H1 (cell line): ENCODE data around the gene ARID5B. TPM values are rescaled to one million over a fixed set of nuclear protein-coding genes. Genes with fewer than 3 reads are reported as not detected.

ENCODE experiments used
- NANOG ChIP-seq: IDR thresholded peaks from 2 replicates; pipeline ENCODE4 v1.6.1; 2011; ENCODE audit warnings: low read length, low read depth, mild to moderate bottlenecking, inconsistent platforms; ENCODE audit not compliant: insufficient read depth, poor library complexity, severe bottlenecking
- TBP ChIP-seq: IDR thresholded peaks from 2 replicates; pipeline ENCODE4 v1.6.1; 2011; ENCODE audit warnings: low read depth, low read length, improper control_type of control experiment
- YY1 ChIP-seq: IDR thresholded peaks from 2 replicates; pipeline ENCODE4 v1.6.1; 2011; ENCODE audit warnings: low read depth, mild to moderate bottlenecking, low read length
- polyA plus RNA-seq, 7 experiments: library from polyadenylated mRNA; depleted of rRNA in 3 of 7; stranded (reverse) in 5 of 7; unstranded in 2 of 7; fragments of >200 nt in 5 of 7; fragments of 200-250 nt in 2 of 7; gene quantifications; 1 replicate in 5 of 7; 2 replicates in 1 of 7; 4 replicates in 1 of 7; pipeline versions ENCODE4 v1.2.1 to v1.2.3, GENCODE V29; 2011 to 2013; ENCODE audit warnings: missing spikeins in 2 of 7, mixed read lengths in 2 of 7
- total RNA-seq: library from RNA; stranded (reverse); fragmentation: NEBNext Ultra II Directional; extraction: Animal tissue kit (Norgen Biotek cat#: 25700); gene quantifications from 2 replicates; pipeline ENCODE4 v1.2.1, GENCODE V29; 2021
- TF ChIP-seq, protein P1 (sequence below): fragments of 300-600 bp; sonication (generic); IDR thresholded peaks from 2 replicates; pipeline ENCODE4 v1.7.1; 2012; ENCODE audit warnings: low read length, moderate library complexity, mild to moderate bottlenecking, inconsistent platforms; ENCODE audit not compliant: insufficient replicate concordance
- TF ChIP-seq, protein P2 (sequence below): IDR thresholded peaks from 2 replicates; pipeline ENCODE4 v1.6.1; 2012; ENCODE audit warnings: inconsistent platforms

ARID5B gene
- total and polyA plus RNA-seq, 2 of the 8 experiments (the other 6 are each of a cell fraction or from before 2014, with no cell fraction given): 0.21 to 1.1 TPM

- TF ChIP-seq, protein P1, sequence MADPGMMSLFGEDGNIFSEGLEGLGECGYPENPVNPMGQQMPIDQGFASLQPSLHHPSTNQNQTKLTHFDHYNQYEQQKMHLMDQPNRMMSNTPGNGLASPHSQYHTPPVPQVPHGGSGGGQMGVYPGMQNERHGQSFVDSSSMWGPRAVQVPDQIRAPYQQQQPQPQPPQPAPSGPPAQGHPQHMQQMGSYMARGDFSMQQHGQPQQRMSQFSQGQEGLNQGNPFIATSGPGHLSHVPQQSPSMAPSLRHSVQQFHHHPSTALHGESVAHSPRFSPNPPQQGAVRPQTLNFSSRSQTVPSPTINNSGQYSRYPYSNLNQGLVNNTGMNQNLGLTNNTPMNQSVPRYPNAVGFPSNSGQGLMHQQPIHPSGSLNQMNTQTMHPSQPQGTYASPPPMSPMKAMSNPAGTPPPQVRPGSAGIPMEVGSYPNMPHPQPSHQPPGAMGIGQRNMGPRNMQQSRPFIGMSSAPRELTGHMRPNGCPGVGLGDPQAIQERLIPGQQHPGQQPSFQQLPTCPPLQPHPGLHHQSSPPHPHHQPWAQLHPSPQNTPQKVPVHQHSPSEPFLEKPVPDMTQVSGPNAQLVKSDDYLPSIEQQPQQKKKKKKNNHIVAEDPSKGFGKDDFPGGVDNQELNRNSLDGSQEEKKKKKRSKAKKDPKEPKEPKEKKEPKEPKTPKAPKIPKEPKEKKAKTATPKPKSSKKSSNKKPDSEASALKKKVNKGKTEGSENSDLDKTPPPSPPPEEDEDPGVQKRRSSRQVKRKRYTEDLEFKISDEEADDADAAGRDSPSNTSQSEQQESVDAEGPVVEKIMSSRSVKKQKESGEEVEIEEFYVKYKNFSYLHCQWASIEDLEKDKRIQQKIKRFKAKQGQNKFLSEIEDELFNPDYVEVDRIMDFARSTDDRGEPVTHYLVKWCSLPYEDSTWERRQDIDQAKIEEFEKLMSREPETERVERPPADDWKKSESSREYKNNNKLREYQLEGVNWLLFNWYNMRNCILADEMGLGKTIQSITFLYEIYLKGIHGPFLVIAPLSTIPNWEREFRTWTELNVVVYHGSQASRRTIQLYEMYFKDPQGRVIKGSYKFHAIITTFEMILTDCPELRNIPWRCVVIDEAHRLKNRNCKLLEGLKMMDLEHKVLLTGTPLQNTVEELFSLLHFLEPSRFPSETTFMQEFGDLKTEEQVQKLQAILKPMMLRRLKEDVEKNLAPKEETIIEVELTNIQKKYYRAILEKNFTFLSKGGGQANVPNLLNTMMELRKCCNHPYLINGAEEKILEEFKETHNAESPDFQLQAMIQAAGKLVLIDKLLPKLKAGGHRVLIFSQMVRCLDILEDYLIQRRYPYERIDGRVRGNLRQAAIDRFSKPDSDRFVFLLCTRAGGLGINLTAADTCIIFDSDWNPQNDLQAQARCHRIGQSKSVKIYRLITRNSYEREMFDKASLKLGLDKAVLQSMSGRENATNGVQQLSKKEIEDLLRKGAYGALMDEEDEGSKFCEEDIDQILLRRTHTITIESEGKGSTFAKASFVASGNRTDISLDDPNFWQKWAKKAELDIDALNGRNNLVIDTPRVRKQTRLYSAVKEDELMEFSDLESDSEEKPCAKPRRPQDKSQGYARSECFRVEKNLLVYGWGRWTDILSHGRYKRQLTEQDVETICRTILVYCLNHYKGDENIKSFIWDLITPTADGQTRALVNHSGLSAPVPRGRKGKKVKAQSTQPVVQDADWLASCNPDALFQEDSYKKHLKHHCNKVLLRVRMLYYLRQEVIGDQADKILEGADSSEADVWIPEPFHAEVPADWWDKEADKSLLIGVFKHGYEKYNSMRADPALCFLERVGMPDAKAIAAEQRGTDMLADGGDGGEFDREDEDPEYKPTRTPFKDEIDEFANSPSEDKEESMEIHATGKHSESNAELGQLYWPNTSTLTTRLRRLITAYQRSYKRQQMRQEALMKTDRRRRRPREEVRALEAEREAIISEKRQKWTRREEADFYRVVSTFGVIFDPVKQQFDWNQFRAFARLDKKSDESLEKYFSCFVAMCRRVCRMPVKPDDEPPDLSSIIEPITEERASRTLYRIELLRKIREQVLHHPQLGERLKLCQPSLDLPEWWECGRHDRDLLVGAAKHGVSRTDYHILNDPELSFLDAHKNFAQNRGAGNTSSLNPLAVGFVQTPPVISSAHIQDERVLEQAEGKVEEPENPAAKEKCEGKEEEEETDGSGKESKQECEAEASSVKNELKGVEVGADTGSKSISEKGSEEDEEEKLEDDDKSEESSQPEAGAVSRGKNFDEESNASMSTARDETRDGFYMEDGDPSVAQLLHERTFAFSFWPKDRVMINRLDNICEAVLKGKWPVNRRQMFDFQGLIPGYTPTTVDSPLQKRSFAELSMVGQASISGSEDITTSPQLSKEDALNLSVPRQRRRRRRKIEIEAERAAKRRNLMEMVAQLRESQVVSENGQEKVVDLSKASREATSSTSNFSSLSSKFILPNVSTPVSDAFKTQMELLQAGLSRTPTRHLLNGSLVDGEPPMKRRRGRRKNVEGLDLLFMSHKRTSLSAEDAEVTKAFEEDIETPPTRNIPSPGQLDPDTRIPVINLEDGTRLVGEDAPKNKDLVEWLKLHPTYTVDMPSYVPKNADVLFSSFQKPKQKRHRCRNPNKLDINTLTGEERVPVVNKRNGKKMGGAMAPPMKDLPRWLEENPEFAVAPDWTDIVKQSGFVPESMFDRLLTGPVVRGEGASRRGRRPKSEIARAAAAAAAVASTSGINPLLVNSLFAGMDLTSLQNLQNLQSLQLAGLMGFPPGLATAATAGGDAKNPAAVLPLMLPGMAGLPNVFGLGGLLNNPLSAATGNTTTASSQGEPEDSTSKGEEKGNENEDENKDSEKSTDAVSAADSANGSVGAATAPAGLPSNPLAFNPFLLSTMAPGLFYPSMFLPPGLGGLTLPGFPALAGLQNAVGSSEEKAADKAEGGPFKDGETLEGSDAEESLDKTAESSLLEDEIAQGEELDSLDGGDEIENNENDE: no peak
- TF ChIP-seq YY1: no peak
- TF ChIP-seq, protein P2, sequence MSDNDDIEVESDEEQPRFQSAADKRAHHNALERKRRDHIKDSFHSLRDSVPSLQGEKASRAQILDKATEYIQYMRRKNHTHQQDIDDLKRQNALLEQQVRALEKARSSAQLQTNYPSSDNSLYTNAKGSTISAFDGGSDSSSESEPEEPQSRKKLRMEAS: no peak
- TF ChIP-seq TBP: no peak
- no peak for TF ChIP-seq NANOG
- TF ChIP-seq, all 59 proteins: peak for 0
Measured at GRCh38 chr10:62068464-62068863, 167.0 kb downstream of the ARID5B start (continued).
